OCI-LY3 (cell line): ENCODE results near the gene CLTB.

Experiments
- H2AFZ ChIP-seq: fragments of 200-600, 300-600 bp; shearing (Covaris generic); 2 replicates; pipeline ENCODE4 v1.6.0; 2014; ENCODE audit warnings: antibody characterized with exemption, low read depth, low read length
- H3K27ac ChIP-seq: fragments of 200-600, 300-600 bp; sonication (generic); 2 replicates; pipeline ENCODE4 v1.5.1; 2014; ENCODE audit warnings: mild to moderate bottlenecking, low read length, moderate library complexity, mixed read lengths
- H3K27me3 ChIP-seq: fragments of 200-600, 300-600 bp; sonication (generic); 2 replicates; pipeline ENCODE4 v1.6.1; 2014; ENCODE audit warnings: low read depth, low read length, mixed read lengths
- H3K36me3 ChIP-seq: fragments of 200-600, 300-600 bp; sonication (generic); replicated peaks from 2 replicates; pipeline ENCODE3; 2014; ENCODE audit warnings: low read depth, low read length, mixed read lengths
- H3K4me1 ChIP-seq: fragments of 300-600, 200-600 bp; sonication (generic); 2 replicates; pipeline ENCODE4 v1.6.1; 2014; ENCODE audit warnings: low read length, mixed read lengths
- H3K4me2 ChIP-seq: fragments of 200-600, 300-600 bp; sonication (generic); 2 replicates; pipeline ENCODE4 v1.6.1; 2014; ENCODE audit warnings: low read length, mixed read lengths
- H3K4me3 ChIP-seq: fragments of 300-600, 200-600 bp; sonication (generic); 2 replicates; pipeline ENCODE4 v1.5.1; 2014; ENCODE audit warnings: antibody characterized with exemption, mild to moderate bottlenecking, low read length, moderate library complexity
- H3K79me2 ChIP-seq: fragments of 300-600, 200-600 bp; shearing (Covaris generic); 2 replicates; pipeline ENCODE4 v1.6.1; 2014; ENCODE audit warnings: mild to moderate bottlenecking, low read length, mixed read lengths
- H3K9ac ChIP-seq: fragments of 300-600, 200-600 bp; shearing (Covaris generic); 2 replicates; pipeline ENCODE4 v1.6.0; 2014; ENCODE audit warnings: mild to moderate bottlenecking, low read length, moderate library complexity
- H3K9me3 ChIP-seq: fragments of 200-600, 300-600 bp; shearing (Covaris generic); 2 replicates; pipeline ENCODE4 v1.6.1; 2014; ENCODE audit warnings: low read length, mixed read lengths; ENCODE audit not compliant: insufficient read depth
- H4K20me1 ChIP-seq: fragments of 200-600, 300-600 bp; sonication (generic); 2 replicates; pipeline ENCODE4 v1.6.1; 2016; ENCODE audit warnings: low read length, mixed read lengths; ENCODE audit not compliant: insufficient read depth
- EZH2phosphoT487 ChIP-seq: fragments of 200-600 bp; shearing (Covaris generic); IDR thresholded peaks from 2 replicates; pipeline ENCODE4 v1.6.1; 2018; ENCODE audit warnings: antibody characterized with exemption, mixed run types, low read depth
- TF ChIP-seq, protein P1 (sequence below): fragments of 200-600, 300-600 bp; sonication (generic); IDR thresholded peaks from 2 replicates; pipeline ENCODE4 v1.5.1; 2014; ENCODE audit warnings: antibody characterized with exemption, low read length, low read depth

CLTB gene

DNA sequence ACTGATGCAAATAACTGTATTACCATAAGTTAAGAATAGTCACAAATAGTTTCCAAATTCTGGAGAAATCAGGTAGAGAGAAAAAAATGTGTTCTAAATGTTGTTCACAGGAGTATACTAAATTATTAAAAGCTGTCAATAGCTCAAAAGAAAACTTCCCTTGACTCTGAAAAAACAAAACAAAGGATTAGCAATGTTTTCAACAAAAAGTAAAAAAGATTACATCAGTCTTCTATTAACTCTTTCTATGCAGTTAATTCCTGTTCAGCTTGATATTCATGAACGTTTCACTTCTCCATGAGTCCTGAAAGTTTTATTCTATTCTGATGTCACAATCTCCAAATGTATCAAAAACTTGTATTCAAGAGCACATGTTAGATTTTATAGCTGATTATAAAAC lies 9.5 kb upstream of the CLTB start:
- H2AFZ ChIP-seq: no peak overlapping the region
- H3K9ac ChIP-seq: no peak overlapping the region
- H4K20me1 ChIP-seq: no peaks in the 10 kb centered on the region
- 0 out of 2 replicates have a peak, but pooled peaks cover 3% of the 10 kb centered on the region for H3K9me3 ChIP-seq
- H3K27ac ChIP-seq: no peak overlapping the region
- H3K4me3 ChIP-seq: no peak overlapping the region
- no peaks in the 10 kb centered on the region for H3K79me2 ChIP-seq
- H3K4me1 ChIP-seq: no peaks in the 10 kb centered on the region
- H3K36me3 ChIP-seq: no peaks in the 10 kb centered on the region
- no peak overlapping the region for H3K4me2 ChIP-seq
- no peaks in the 10 kb centered on the region; the same call in 1 of the 2 replicates for H3K27me3 ChIP-seq
- no peak for TF ChIP-seq EZH2phosphoT487
- TF ChIP-seq, protein P1, sequence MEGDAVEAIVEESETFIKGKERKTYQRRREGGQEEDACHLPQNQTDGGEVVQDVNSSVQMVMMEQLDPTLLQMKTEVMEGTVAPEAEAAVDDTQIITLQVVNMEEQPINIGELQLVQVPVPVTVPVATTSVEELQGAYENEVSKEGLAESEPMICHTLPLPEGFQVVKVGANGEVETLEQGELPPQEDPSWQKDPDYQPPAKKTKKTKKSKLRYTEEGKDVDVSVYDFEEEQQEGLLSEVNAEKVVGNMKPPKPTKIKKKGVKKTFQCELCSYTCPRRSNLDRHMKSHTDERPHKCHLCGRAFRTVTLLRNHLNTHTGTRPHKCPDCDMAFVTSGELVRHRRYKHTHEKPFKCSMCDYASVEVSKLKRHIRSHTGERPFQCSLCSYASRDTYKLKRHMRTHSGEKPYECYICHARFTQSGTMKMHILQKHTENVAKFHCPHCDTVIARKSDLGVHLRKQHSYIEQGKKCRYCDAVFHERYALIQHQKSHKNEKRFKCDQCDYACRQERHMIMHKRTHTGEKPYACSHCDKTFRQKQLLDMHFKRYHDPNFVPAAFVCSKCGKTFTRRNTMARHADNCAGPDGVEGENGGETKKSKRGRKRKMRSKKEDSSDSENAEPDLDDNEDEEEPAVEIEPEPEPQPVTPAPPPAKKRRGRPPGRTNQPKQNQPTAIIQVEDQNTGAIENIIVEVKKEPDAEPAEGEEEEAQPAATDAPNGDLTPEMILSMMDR: no peak

DNA sequence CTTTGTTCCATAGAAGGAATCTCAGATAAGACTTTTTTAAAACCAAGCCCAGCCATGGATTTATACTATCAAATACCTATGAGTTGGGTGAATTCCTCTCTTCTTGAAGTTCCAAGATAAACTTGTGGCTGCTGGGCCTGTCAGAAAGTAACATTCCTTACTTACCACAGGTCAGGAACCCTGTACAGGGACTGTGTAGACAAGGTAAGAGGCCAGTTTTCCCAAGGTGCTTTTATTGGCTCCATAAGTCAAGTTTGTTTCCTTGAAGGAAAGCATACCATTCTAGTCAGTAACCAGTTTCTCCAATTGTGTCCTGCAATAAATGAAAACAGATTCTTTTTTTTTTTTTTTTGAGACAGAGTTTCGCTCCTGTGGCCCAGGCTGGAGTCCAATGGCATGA lies 8.8 kb upstream of the CLTB start:
- 0 out of 2 replicates have a peak, but pooled peaks cover 7% of the 10 kb centered on the region for H3K9me3 ChIP-seq
- TF ChIP-seq, protein P1: no peak
- TF ChIP-seq EZH2phosphoT487: no peak
- H4K20me1 ChIP-seq: no peaks in the 10 kb centered on the region
- no peaks in the 10 kb centered on the region for H3K79me2 ChIP-seq
- H2AFZ ChIP-seq: no peak overlapping the region
- H3K27me3 ChIP-seq: peaks cover 4% of the 10 kb centered on the region; the same call in 1 of the 2 replicates
- no peak overlapping the region for H3K9ac ChIP-seq
- no peaks in the 10 kb centered on the region for H3K4me1 ChIP-seq
- no peak overlapping the region for H3K4me3 ChIP-seq
- H3K4me2 ChIP-seq: no peak overlapping the region
- H3K36me3 ChIP-seq: no peaks in the 10 kb centered on the region
- H3K27ac ChIP-seq: no peak overlapping the region

DNA sequence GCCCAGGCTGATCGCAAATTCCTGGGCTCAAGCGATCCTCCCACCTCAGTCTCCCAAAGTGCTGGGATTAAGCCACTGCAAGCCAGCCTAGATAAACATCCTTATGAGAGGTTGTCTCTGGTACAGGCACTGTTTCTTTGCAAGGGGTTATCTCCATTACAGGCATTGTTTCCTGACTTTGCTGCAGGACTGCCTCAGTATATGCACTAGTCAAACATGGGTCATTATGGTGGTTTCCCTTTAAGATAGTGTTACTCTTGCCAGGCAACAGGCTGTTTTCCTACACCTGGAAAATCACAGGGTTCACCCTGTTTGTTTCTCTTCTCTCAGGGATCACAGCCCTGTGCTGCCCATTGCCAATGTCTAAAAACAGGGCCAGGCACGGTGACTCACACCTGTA lies 7.8 kb upstream of the CLTB start:
- Histone ChIP-seq H2AFZ (no peak overlapping the region), H3K4me2 (no peak overlapping the region), H3K27me3 (peaks cover 4% of the 10 kb centered on the region; the same call in 1 of the 2 replicates), H4K20me1 (no peaks in the 10 kb centered on the region), H3K4me3 (no peak overlapping the region), H3K27ac (no peak overlapping the region), H3K9ac (no peak overlapping the region), H3K79me2 (no peaks in the 10 kb centered on the region), H3K36me3 (no peaks in the 10 kb centered on the region), H3K9me3 (0 out of 2 replicates have a peak, but pooled peaks cover 8% of the 10 kb centered on the region), H3K4me1 (no peaks in the 10 kb centered on the region)
- TF ChIP-seq EZH2phosphoT487: no peak
- TF ChIP-seq, protein P1: no peak

DNA sequence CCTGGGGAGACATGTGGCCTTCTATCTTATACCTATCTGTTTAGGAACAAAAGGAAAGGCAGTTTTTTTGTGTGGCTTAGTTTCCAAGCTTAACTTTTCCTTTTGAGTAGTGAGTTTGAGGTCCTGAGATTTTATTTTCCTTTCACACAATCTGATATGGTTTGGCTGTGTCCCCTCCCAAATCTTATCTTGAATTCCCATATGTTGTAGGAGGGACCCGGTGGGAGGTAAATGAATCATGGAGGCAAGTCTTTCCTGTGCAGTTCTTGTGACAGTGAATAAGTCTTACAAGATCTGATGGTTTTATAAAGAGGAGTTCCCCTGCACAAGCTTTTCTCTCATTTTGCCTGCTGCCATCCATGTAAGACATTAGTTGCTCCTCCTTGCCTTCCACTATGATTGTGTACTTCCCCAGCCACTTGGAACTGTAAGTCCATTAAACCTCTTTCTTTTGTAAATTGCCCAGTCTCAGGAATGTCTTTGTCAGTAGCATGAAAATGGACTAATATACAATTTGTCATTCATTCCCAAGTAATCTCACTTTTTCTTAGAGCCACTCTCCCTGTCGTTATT lies 4.7 kb upstream of the CLTB start:
- H3K9ac ChIP-seq: no peak overlapping the region
- H4K20me1 ChIP-seq: no peaks in the 10 kb centered on the region
- 0 out of 2 replicates have a peak, but pooled peaks cover 8% of the 10 kb centered on the region for H3K9me3 ChIP-seq
- no peak overlapping the region for H3K27ac ChIP-seq
- H3K36me3 ChIP-seq: no peaks in the 10 kb centered on the region
- H3K4me2 ChIP-seq: no peak overlapping the region
- H3K27me3 ChIP-seq: peaks cover 4% of the 10 kb centered on the region; the same call in 1 of the 2 replicates
- H3K4me1 ChIP-seq: peaks cover 7% of the 10 kb centered on the region
- H2AFZ ChIP-seq: no peak overlapping the region
- H3K4me3 ChIP-seq: no peak overlapping the region
- no peak for TF ChIP-seq EZH2phosphoT487
- TF ChIP-seq, protein P1: no peak
- H3K79me2 ChIP-seq: peaks cover under 1% of the 10 kb centered on the region; the same call in 1 of the 2 replicates
